Astrocyte (in vitro differentiated cells and primary cell): ENCODE measurements around the gene RPS5. TPM values are rescaled to one million over a fixed set of nuclear protein-coding genes. Genes with fewer than 3 reads are reported as not detected.

Experiments used
- DNase-seq: peaks from one replicate; pipeline ENCODE4 v3.0.0-alpha.2; 2010; ENCODE audit warnings: low read depth
- FAIRE-seq: peaks from 2 replicates; lab custom pipeline; 2011; peaks lifted over from hg19 to GRCh38; lab: Jason Lieb, UNC
- H2AFZ ChIP-seq: 2 replicates; pipeline ENCODE4 v1.6.0; 2012; ENCODE audit warnings: low read depth, low read length, inconsistent platforms
- H3K27ac ChIP-seq: 2 replicates; pipeline ENCODE4 v1.5.1; 2011; ENCODE audit warnings: low read depth, low read length, inconsistent platforms
- H3K27me3 ChIP-seq: 2 replicates; pipeline ENCODE4 v1.6.0; 2011; ENCODE audit warnings: low read length, inconsistent platforms; ENCODE audit not compliant: insufficient read depth
- H3K36me3 ChIP-seq: 2 replicates; pipeline ENCODE4 v1.5.1; 2011; ENCODE audit warnings: low read length, inconsistent platforms; ENCODE audit not compliant: insufficient read depth
- H3K4me1 ChIP-seq: 2 replicates; pipeline ENCODE4 v1.5.1; 2011; ENCODE audit warnings: low read length, inconsistent platforms; ENCODE audit not compliant: insufficient read depth
- H3K4me2 ChIP-seq: 2 replicates; pipeline ENCODE4 v1.6.0; 2012; ENCODE audit warnings: low read length, inconsistent platforms
- H3K4me3 ChIP-seq: 2 replicates; pipeline ENCODE4 v1.5.1; 2011; ENCODE audit warnings: low read depth, mild to moderate bottlenecking, low read length, inconsistent platforms; ENCODE audit not compliant: insufficient read depth
- H3K79me2 ChIP-seq: 2 replicates; pipeline ENCODE4 v1.6.0; 2012; ENCODE audit warnings: mild to moderate bottlenecking, low read length, inconsistent platforms; ENCODE audit not compliant: insufficient read depth
- H3K9ac ChIP-seq: 2 replicates; pipeline ENCODE4 v1.6.0; 2012; ENCODE audit warnings: mild to moderate bottlenecking, low read length, inconsistent platforms
- H3K9me3 ChIP-seq: 2 replicates; pipeline ENCODE4 v1.5.1; 2012; ENCODE audit warnings: low read depth, mild to moderate bottlenecking, low read length, inconsistent platforms; ENCODE audit not compliant: insufficient read depth
- H4K20me1 ChIP-seq: 2 replicates; pipeline ENCODE4 v1.6.0; 2012; ENCODE audit warnings: low read length, inconsistent platforms; ENCODE audit not compliant: insufficient read depth
- H3K27ac Mint-ChIP-seq: one replicate; pipeline ENCODE4 v1.8.0; 2021; ENCODE audit warnings: mild to moderate bottlenecking, mixed read lengths; ENCODE audit not compliant: unreplicated experiment
- H3K27me3 Mint-ChIP-seq: one replicate; pipeline ENCODE4 v1.8.0; 2021; ENCODE audit warnings: low read depth, mixed read lengths; ENCODE audit not compliant: unreplicated experiment
- H3K36me3 Mint-ChIP-seq: one replicate; pipeline ENCODE4 v1.8.0; 2021; ENCODE audit warnings: low read depth, mixed read lengths; ENCODE audit not compliant: unreplicated experiment
- H3K4me1 Mint-ChIP-seq: one replicate; pipeline ENCODE4 v1.8.0; 2021; ENCODE audit warnings: low read depth, mixed read lengths; ENCODE audit not compliant: unreplicated experiment
- H3K4me3 Mint-ChIP-seq: one replicate; pipeline ENCODE4 v1.8.0; 2021; ENCODE audit warnings: mild to moderate bottlenecking, moderate library complexity, mixed read lengths; ENCODE audit not compliant: unreplicated experiment
- H3K9me3 Mint-ChIP-seq: one replicate; pipeline ENCODE4 v1.8.0; 2021; ENCODE audit warnings: mild to moderate bottlenecking, mixed read lengths; ENCODE audit not compliant: unreplicated experiment
- EZH2 ChIP-seq: IDR thresholded peaks from 2 replicates; pipeline ENCODE4 v1.6.1; 2012; ENCODE audit warnings: mild to moderate bottlenecking, low read length, inconsistent platforms; ENCODE audit not compliant: insufficient read depth
- total RNA-seq: library from RNA; stranded (reverse); gene quantifications from 2 replicates; pipeline ENCODE4 v1.2.1, GENCODE V29; 2021
- TF ChIP-seq, protein P1 (sequence below): IDR thresholded peaks from 2 replicates; pipeline ENCODE4 v1.5.1; 2011; ENCODE audit warnings: low read depth, mild to moderate bottlenecking, inconsistent platforms, low read length, moderate library complexity; ENCODE audit not compliant: insufficient read depth

RPS5 gene
- total RNA-seq, 1 donor from 2014 or later = 891 TPM

DNA sequence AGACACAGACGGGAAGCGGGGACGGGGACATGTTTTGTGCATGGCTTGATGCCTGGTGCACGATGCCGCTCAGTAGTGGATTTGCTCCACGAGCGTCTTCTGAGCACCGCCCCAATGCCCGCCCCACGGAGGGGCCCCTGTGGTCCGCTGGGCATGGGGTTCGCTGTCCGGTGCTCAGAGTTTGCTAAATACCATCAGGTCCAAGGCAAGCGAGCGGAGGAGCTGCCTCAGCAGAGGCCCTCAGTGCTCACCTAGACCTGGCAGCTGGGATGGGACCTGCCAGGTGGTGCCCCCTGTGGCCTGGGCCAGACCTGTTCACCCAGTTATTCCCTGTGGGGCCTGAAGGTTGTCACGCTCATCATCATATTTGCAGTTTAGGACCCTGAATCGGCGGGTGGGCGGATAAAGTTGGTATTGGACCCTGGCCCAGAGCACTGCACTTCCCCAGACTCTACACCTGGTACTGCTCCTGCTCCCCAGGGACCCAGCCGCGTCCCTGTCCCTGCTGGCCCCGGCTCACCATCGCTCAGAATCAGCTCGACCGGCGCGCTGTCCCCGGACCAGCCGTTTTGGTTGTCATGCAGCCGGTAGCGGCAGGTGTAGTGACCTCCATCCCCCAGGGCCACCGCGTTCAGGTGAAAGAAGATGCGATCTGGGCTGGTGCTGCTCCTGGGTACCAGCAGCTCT lies 36.1 kb upstream of the RPS5 start:
- Histone ChIP-seq H3K36me3 (no peaks in the 10 kb centered on the region), H3K9me3 (peaks cover 6% of the 10 kb centered on the region), H3K27ac (no peak overlapping the region), H3K4me3 (no peak overlapping the region), H3K4me1 (peaks cover 7% of the 10 kb centered on the region), H2AFZ (no peak overlapping the region), H4K20me1 (peaks cover 8% of the 10 kb centered on the region), H3K27me3 (peaks cover 20% of the 10 kb centered on the region), H3K79me2 (no peaks in the 10 kb centered on the region), H3K9ac (no peak overlapping the region), H3K4me2 (peak overlapping the region; percentile 30)
- H3K9me3 Mint-ChIP-seq = no peaks in the 10 kb centered on the region
- FAIRE-seq (no peak), DNase-seq (no peak)
- H3K4me1 Mint-ChIP-seq = peaks cover 3% of the 10 kb centered on the region
- peaks cover 8% of the 10 kb centered on the region for H3K36me3 Mint-ChIP-seq
- no peak overlapping the region for H3K27ac Mint-ChIP-seq
- H3K27me3 Mint-ChIP-seq = no peaks in the 10 kb centered on the region
- TF ChIP-seq EZH2 = no peak
- TF ChIP-seq, protein P1, sequence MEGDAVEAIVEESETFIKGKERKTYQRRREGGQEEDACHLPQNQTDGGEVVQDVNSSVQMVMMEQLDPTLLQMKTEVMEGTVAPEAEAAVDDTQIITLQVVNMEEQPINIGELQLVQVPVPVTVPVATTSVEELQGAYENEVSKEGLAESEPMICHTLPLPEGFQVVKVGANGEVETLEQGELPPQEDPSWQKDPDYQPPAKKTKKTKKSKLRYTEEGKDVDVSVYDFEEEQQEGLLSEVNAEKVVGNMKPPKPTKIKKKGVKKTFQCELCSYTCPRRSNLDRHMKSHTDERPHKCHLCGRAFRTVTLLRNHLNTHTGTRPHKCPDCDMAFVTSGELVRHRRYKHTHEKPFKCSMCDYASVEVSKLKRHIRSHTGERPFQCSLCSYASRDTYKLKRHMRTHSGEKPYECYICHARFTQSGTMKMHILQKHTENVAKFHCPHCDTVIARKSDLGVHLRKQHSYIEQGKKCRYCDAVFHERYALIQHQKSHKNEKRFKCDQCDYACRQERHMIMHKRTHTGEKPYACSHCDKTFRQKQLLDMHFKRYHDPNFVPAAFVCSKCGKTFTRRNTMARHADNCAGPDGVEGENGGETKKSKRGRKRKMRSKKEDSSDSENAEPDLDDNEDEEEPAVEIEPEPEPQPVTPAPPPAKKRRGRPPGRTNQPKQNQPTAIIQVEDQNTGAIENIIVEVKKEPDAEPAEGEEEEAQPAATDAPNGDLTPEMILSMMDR = no peak
- H3K4me3 Mint-ChIP-seq = no peak overlapping the region

DNA sequence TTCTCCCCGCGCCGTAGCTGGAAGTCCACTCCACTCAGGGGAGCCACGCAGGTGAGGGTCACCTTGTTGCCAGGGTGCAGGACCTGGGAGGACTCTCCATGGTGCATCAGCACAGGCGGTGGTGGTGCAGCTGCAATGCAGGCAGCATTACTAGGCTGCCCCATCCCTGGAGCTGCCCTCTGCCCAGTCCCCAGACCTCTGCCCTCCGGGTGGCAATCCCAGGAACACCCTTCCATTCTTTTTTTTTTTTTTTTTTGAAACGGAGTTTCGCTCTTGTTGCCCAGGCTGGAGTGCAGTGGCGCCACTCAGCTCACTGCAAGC lies 35.6 kb upstream of the RPS5 start:
- H3K9me3 Mint-ChIP-seq = no peaks in the 10 kb centered on the region

More for the DNA sequence above, 35.6 kb upstream of the RPS5 start:
- Histone ChIP-seq H4K20me1 (peaks cover 8% of the 10 kb centered on the region), H2AFZ (no peak overlapping the region), H3K27me3 (peaks cover 20% of the 10 kb centered on the region), H3K4me2 (no peak overlapping the region), H3K36me3 (no peaks in the 10 kb centered on the region), H3K4me1 (peaks cover 7% of the 10 kb centered on the region), H3K79me2 (no peaks in the 10 kb centered on the region), H3K4me3 (no peak overlapping the region), H3K27ac (no peak overlapping the region), H3K9ac (no peak overlapping the region), H3K9me3 (peaks cover 10% of the 10 kb centered on the region)
- H3K36me3 Mint-ChIP-seq = peaks cover 8% of the 10 kb centered on the region
- peaks cover 3% of the 10 kb centered on the region for H3K4me1 Mint-ChIP-seq
- H3K4me3 Mint-ChIP-seq = no peak overlapping the region
- FAIRE-seq (no peak), DNase-seq (no peak)
- no peak overlapping the region for H3K27ac Mint-ChIP-seq
- TF ChIP-seq, protein P1 = no peak
- no peak for TF ChIP-seq EZH2
- H3K27me3 Mint-ChIP-seq = no peaks in the 10 kb centered on the region
